ENCODE measurements around the gene SLC2A8.

SLC2A8 gene

GRCh38 chr9:127422133-127422782 lies 25.3 kb downstream of the SLC2A8 start:
- DNase-seq (ENCODE audit: low spot score) = no peak
- peaks cover 5% of the 10 kb centered on the region for H3K36me3 Mint-ChIP-seq (ENCODE audit: low read depth)
- H3K4me3 Mint-ChIP-seq = no peak overlapping the region
- no peaks in the 10 kb centered on the region for H3K9me3 Mint-ChIP-seq
- no peaks in the 10 kb centered on the region for H3K27me3 Mint-ChIP-seq (ENCODE audit: low read depth)
- H3K4me1 Mint-ChIP-seq (ENCODE audit: low read depth) = peaks cover 31% of the 10 kb centered on the region
- H3K27ac Mint-ChIP-seq = no peak overlapping the region

- peaks cover 6% of the 10 kb centered on the region for H3K36me3 Mint-ChIP-seq (ENCODE audit: low read depth)
- H3K4me1 Mint-ChIP-seq (ENCODE audit: low read depth) = peaks cover 31% of the 10 kb centered on the region
- H3K27ac Mint-ChIP-seq = peak overlapping the region; percentile 26
These were observed 25.8 kb downstream of the SLC2A8 start for GRCh38 chr9:127422787-127423186.

GRCh38 chr9:127423476-127423933 lies 26.5 kb downstream of the SLC2A8 start:
- no peaks in the 10 kb centered on the region for H3K27me3 Mint-ChIP-seq (ENCODE audit: low read depth)
- peaks cover 31% of the 10 kb centered on the region for H3K4me1 Mint-ChIP-seq (ENCODE audit: low read depth)
- H3K27ac Mint-ChIP-seq = peak overlapping the region; percentile 93
- H3K9me3 Mint-ChIP-seq = no peaks in the 10 kb centered on the region
- H3K36me3 Mint-ChIP-seq (ENCODE audit: low read depth) = peaks cover 10% of the 10 kb centered on the region
- H3K4me3 Mint-ChIP-seq = peak overlapping the region; percentile 97
- DNase-seq (ENCODE audit: low spot score) = no peak

More at GRCh38 chr9:127422787-127423186, 25.8 kb downstream of the SLC2A8 start:
- no peak for DNase-seq (ENCODE audit: low spot score)
- no peaks in the 10 kb centered on the region for H3K27me3 Mint-ChIP-seq (ENCODE audit: low read depth)
- peak overlapping the region; percentile 97 for H3K4me3 Mint-ChIP-seq
- H3K9me3 Mint-ChIP-seq = no peaks in the 10 kb centered on the region

GRCh38 chr9:127423934-127424675 lies 27.1 kb downstream of the SLC2A8 start, which contains the start of gene ZNF79:
Gene ZNF79, plus strand, starts transcription at chr9:127424382. Its CDS starts 406 bp downstream, at chr9:127424788.
- H3K4me1 Mint-ChIP-seq (ENCODE audit: low read depth) = peaks cover 31% of the 10 kb centered on the region
- H3K27ac Mint-ChIP-seq = peak within 1 kb of the TSS; percentile 93
- peak; percentile 96 for DNase-seq (ENCODE audit: low spot score)
- peaks cover 15% of the 10 kb centered on the region for H3K36me3 Mint-ChIP-seq (ENCODE audit: low read depth)
- no peaks in the 10 kb centered on the region for H3K27me3 Mint-ChIP-seq (ENCODE audit: low read depth)
- no peaks in the 10 kb centered on the region for H3K9me3 Mint-ChIP-seq
- peak within 1 kb of the TSS; percentile 97 for H3K4me3 Mint-ChIP-seq

GRCh38 chr9:127424676-127424999 lies 27.7 kb downstream of the SLC2A8 start:
- peaks cover 31% of the 10 kb centered on the region for H3K4me1 Mint-ChIP-seq (ENCODE audit: low read depth)
- H3K4me3 Mint-ChIP-seq = peak overlapping the region; percentile 97
- no peak for DNase-seq (ENCODE audit: low spot score)
- no peaks in the 10 kb centered on the region for H3K27me3 Mint-ChIP-seq (ENCODE audit: low read depth)
- peaks cover 15% of the 10 kb centered on the region for H3K36me3 Mint-ChIP-seq (ENCODE audit: low read depth)
- H3K27ac Mint-ChIP-seq = peak overlapping the region; percentile 93
- H3K9me3 Mint-ChIP-seq = no peaks in the 10 kb centered on the region

GRCh38 chr9:127426756-127427155 lies 29.8 kb downstream of the SLC2A8 start:
- H3K4me1 Mint-ChIP-seq (ENCODE audit: low read depth) = peaks cover 31% of the 10 kb centered on the region

GRCh38 chr9:127428348-127428747 lies 31.4 kb downstream of the SLC2A8 start:
- no peak overlapping the region for H3K4me3 Mint-ChIP-seq
- H3K36me3 Mint-ChIP-seq (ENCODE audit: low read depth) = peaks cover 35% of the 10 kb centered on the region
- H3K9me3 Mint-ChIP-seq = no peaks in the 10 kb centered on the region
- no peak for DNase-seq (ENCODE audit: low spot score)
- H3K4me1 Mint-ChIP-seq (ENCODE audit: low read depth) = peaks cover 20% of the 10 kb centered on the region
- H3K27me3 Mint-ChIP-seq (ENCODE audit: low read depth) = no peaks in the 10 kb centered on the region
- H3K27ac Mint-ChIP-seq = no peak overlapping the region

More at GRCh38 chr9:127426756-127427155, 29.8 kb downstream of the SLC2A8 start:
- H3K4me3 Mint-ChIP-seq = peak overlapping the region; percentile 44
- peak overlapping the region; percentile 93 for H3K27ac Mint-ChIP-seq
- peaks cover 27% of the 10 kb centered on the region for H3K36me3 Mint-ChIP-seq (ENCODE audit: low read depth)
- no peaks in the 10 kb centered on the region for H3K27me3 Mint-ChIP-seq (ENCODE audit: low read depth)
- no peaks in the 10 kb centered on the region for H3K9me3 Mint-ChIP-seq
- DNase-seq (ENCODE audit: low spot score) = peak; percentile 73

GRCh38 chr9:127430415-127430814 lies 33.4 kb downstream of the SLC2A8 start:
- H3K4me3 Mint-ChIP-seq = no peak overlapping the region
- no peak overlapping the region for H3K27ac Mint-ChIP-seq
- DNase-seq (ENCODE audit: low spot score) = no peak
- H3K4me1 Mint-ChIP-seq (ENCODE audit: low read depth) = peaks cover 13% of the 10 kb centered on the region
- peaks cover 48% of the 10 kb centered on the region for H3K36me3 Mint-ChIP-seq (ENCODE audit: low read depth)
- no peaks in the 10 kb centered on the region for H3K27me3 Mint-ChIP-seq (ENCODE audit: low read depth)
- H3K9me3 Mint-ChIP-seq = no peaks in the 10 kb centered on the region

- Mint-ChIP-seq H3K4me1 (ENCODE audit: low read depth) (peaks cover 2% of the 10 kb centered on the region), H3K9me3 (no peaks in the 10 kb centered on the region), H3K36me3 (ENCODE audit: low read depth) (peaks cover 72% of the 10 kb centered on the region), H3K4me3 (no peak overlapping the region), H3K27me3 (ENCODE audit: low read depth) (no peaks in the 10 kb centered on the region), H3K27ac (no peak overlapping the region)
- DNase-seq (ENCODE audit: low spot score) = no peak
These were observed 40.7 kb downstream of the SLC2A8 start for GRCh38 chr9:127437497-127438264.

GRCh38 chr9:127438394-127438793 lies 41.4 kb downstream of the SLC2A8 start:
- Mint-ChIP-seq H3K9me3 (no peaks in the 10 kb centered on the region), H3K36me3 (ENCODE audit: low read depth) (peaks cover 73% of the 10 kb centered on the region), H3K27ac (no peak overlapping the region), H3K4me3 (no peak overlapping the region), H3K4me1 (ENCODE audit: low read depth) (peaks cover 2% of the 10 kb centered on the region), H3K27me3 (ENCODE audit: low read depth) (no peaks in the 10 kb centered on the region)
- no peak for DNase-seq (ENCODE audit: low spot score)

GRCh38 chr9:127444283-127444920 lies 47.4 kb downstream of the SLC2A8 start:
- Mint-ChIP-seq H3K36me3 (ENCODE audit: low read depth) (peaks cover 94% of the 10 kb centered on the region), H3K4me3 (no peak overlapping the region), H3K9me3 (peaks cover 16% of the 10 kb centered on the region), H3K4me1 (ENCODE audit: low read depth) (peaks cover 21% of the 10 kb centered on the region), H3K27me3 (ENCODE audit: low read depth) (no peaks in the 10 kb centered on the region), H3K27ac (no peak overlapping the region)
- no peak for DNase-seq (ENCODE audit: low spot score)

- Mint-ChIP-seq H3K4me3 (no peak overlapping the region), H3K4me1 (ENCODE audit: low read depth) (peaks cover 27% of the 10 kb centered on the region), H3K27ac (no peak overlapping the region), H3K36me3 (ENCODE audit: low read depth) (peaks cover 95% of the 10 kb centered on the region), H3K9me3 (peaks cover 16% of the 10 kb centered on the region), H3K27me3 (ENCODE audit: low read depth) (no peaks in the 10 kb centered on the region)
- DNase-seq (ENCODE audit: low spot score) = no peak
These were observed 48.2 kb downstream of the SLC2A8 start for GRCh38 chr9:127444921-127445850.

Measured in T-helper 2 cell treated with Interferon-gamma antibody and Interleukin-4, amounts not matched to agents 5 μg/mL and 100 μg/mL, for 36 hours (primary cell).